H1 (cell line): ENCODE results near the gene CTNND2. TPM values are rescaled to one million over a fixed set of nuclear protein-coding genes. Genes with fewer than 3 reads are reported as not detected.

Experiments used
- CTCF ChIA-PET: fragments of 300-600 bp; sonication (Branson Sonifier 250); formaldehyde crosslinking; loops from one replicate; lab custom pipeline; 2021; ENCODE audit not compliant: partially characterized antibody; lab: Charles Lee
- POLR2A ChIA-PET: fragments of 300-600 bp; sonication (Branson Sonifier 250); formaldehyde crosslinking; loops from one replicate; lab custom pipeline; 2021; ENCODE audit warnings: inconsistent platforms; ENCODE audit not compliant: partially characterized antibody; lab: Charles Lee
- DNase-seq, 2 experiments: peaks; one replicate each; pipeline versions ENCODE4 v3.0.0 to v3.0.0-alpha.2; 2010 to 2022; ENCODE audit warnings: low spot score in 2 of 2, low read depth in 1 of 2, mixed read lengths in 1 of 2
- FAIRE-seq: peaks from 2 replicates; lab custom pipeline; 2011; peaks lifted over from hg19 to GRCh38; lab: Jason Lieb, UNC
- H2AFZ ChIP-seq: 2 replicates; pipeline ENCODE4 v1.8.1; 2012; ENCODE audit warnings: low read length, inconsistent platforms
- H2AK5ac ChIP-seq: 2 replicates; pipeline ENCODE4 v1.6.1; 2013; ENCODE audit warnings: low read depth, low read length
- H2BK120ac ChIP-seq: replicated peaks from 2 replicates; pipeline ENCODE3; 2013; ENCODE audit warnings: low read depth, low read length, inconsistent platforms
- H2BK12ac ChIP-seq: 2 replicates; pipeline ENCODE4 v1.6.1; 2013; ENCODE audit warnings: low read depth, low read length
- H2BK15ac ChIP-seq: 2 replicates; pipeline ENCODE4 v1.6.1; 2013; ENCODE audit warnings: low read length
- H2BK20ac ChIP-seq: 2 replicates; pipeline ENCODE4 v1.6.1; 2013; ENCODE audit warnings: low read length
- H2BK5ac ChIP-seq: 2 replicates; pipeline ENCODE4 v1.6.1; 2013; ENCODE audit warnings: low read depth, low read length
- H3K14ac ChIP-seq: 2 replicates; pipeline ENCODE4 v1.6.1; 2013; ENCODE audit warnings: inconsistent platforms; ENCODE audit not compliant: insufficient read length
- H3K18ac ChIP-seq: 2 replicates; pipeline ENCODE4 v1.6.1; 2013; ENCODE audit warnings: low read length; ENCODE audit errors: extremely low read depth
- H3K23ac ChIP-seq: 2 replicates; pipeline ENCODE4 v1.6.1; 2013; ENCODE audit warnings: inconsistent platforms; ENCODE audit not compliant: insufficient read length
- H3K23me2 ChIP-seq: 2 replicates; pipeline ENCODE4 v1.6.1; 2013; ENCODE audit warnings: low read depth, low read length
- H3K27ac ChIP-seq: 2 replicates; pipeline ENCODE4 v1.6.1; 2011; ENCODE audit warnings: low read depth, low read length, inconsistent platforms
- H3K27me3 ChIP-seq, 4 experiments: replicated peaks in 1 of 4; 1 replicate in 1 of 4; 2 replicates in 3 of 4; pipeline versions ENCODE4 v1.6.1 to v1.8.1; 2011 to 2013; ENCODE audit warnings: low read length in 3 of 4, mild to moderate bottlenecking in 3 of 4, inconsistent platforms in 2 of 4, mixed read lengths in 2 of 4, moderate library complexity in 1 of 4; ENCODE audit not compliant: control insufficient read depth in 3 of 4, insufficient read depth in 3 of 4; ENCODE audit errors: extremely low read depth in 1 of 4
- H3K36me3 ChIP-seq, 4 experiments: 2 replicates each; pipeline versions ENCODE4 v1.6.1 to v1.8.1; 2011 to 2013; ENCODE audit warnings: mild to moderate bottlenecking in 4 of 4, low read length in 3 of 4, moderate library complexity in 2 of 4, control low read depth in 1 of 4, inconsistent platforms in 1 of 4; ENCODE audit not compliant: insufficient read depth in 4 of 4, control insufficient read depth in 2 of 4
- H3K4ac ChIP-seq: replicated peaks from 2 replicates; pipeline ENCODE3; 2013; ENCODE audit warnings: low read length, low read depth, mixed read lengths, inconsistent platforms; ENCODE audit not compliant: insufficient read length
- H3K4me1 ChIP-seq, 4 experiments: replicated peaks in 1 of 4; 1 replicate in 1 of 4; 2 replicates in 3 of 4; pipeline versions ENCODE4 v1.6.1 to v1.8.1; 2011 to 2013; ENCODE audit warnings: low read length in 3 of 4, inconsistent platforms in 2 of 4, mixed read lengths in 1 of 4; ENCODE audit not compliant: insufficient read depth in 4 of 4, control insufficient read depth in 3 of 4
- H3K4me2 ChIP-seq, 2 experiments: 2 replicates each; pipeline versions ENCODE4 v1.6.1 to v1.8.1; 2011 to 2013; ENCODE audit warnings: low read depth in 2 of 2, low read length in 2 of 2, control low read depth in 1 of 2, inconsistent platforms in 1 of 2, mild to moderate bottlenecking in 1 of 2; ENCODE audit not compliant: insufficient read depth in 1 of 2
- H3K4me3 ChIP-seq, 4 experiments: fragments of 200-600, 300-600 bp in 1 of 4; sonication (generic), shearing (Covaris generic), sonication (Bioruptor Twin) in 1 of 4; 2 replicates each; pipeline versions ENCODE4 v1.5.1 to v1.8.1; 2011 to 2016; ENCODE audit warnings: low read length in 4 of 4, low read depth in 3 of 4, control low read depth in 2 of 4, inconsistent platforms in 2 of 4, mild to moderate bottlenecking in 2 of 4, mixed read lengths in 1 of 4, moderate library complexity in 1 of 4; ENCODE audit not compliant: insufficient read depth in 2 of 4; ENCODE audit errors: extremely low read depth in 1 of 4
- H3K56ac ChIP-seq: replicated peaks from 2 replicates; pipeline ENCODE3; 2013; ENCODE audit warnings: low read depth, mild to moderate bottlenecking, mixed read lengths, low read length, inconsistent platforms; ENCODE audit not compliant: insufficient read length
- H3K79me1 ChIP-seq: 2 replicates; pipeline ENCODE4 v1.6.1; 2013; ENCODE audit warnings: low read depth, low read length, control low read depth
- H3K79me2 ChIP-seq, 2 experiments: 2 replicates each; pipeline versions ENCODE4 v1.6.1 to v1.8.1; 2012 to 2013; ENCODE audit warnings: low read length in 2 of 2, mild to moderate bottlenecking in 2 of 2, inconsistent platforms in 1 of 2; ENCODE audit not compliant: insufficient read depth in 2 of 2, control insufficient read depth in 1 of 2
- H3K9ac ChIP-seq, 4 experiments: replicated peaks in 1 of 4; 1 replicate in 1 of 4; 2 replicates in 3 of 4; pipeline versions ENCODE4 v1.6.1 to v1.8.1; 2011 to 2013; ENCODE audit warnings: low read depth in 3 of 4, low read length in 3 of 4, control low read depth in 2 of 4, mild to moderate bottlenecking in 2 of 4, moderate library complexity in 2 of 4, inconsistent platforms in 1 of 4; ENCODE audit errors: extremely low read depth in 1 of 4
- H3K9me3 ChIP-seq, 2 experiments: 2 replicates each; pipeline versions ENCODE4 v1.6.1 to v1.8.1; 2012 to 2013; ENCODE audit warnings: mild to moderate bottlenecking in 2 of 2, moderate library complexity in 2 of 2, control low read depth in 1 of 2, inconsistent platforms in 1 of 2, low read depth in 1 of 2, low read length in 1 of 2, mixed read lengths in 1 of 2; ENCODE audit not compliant: insufficient read depth in 2 of 2
- H4K20me1 ChIP-seq, 2 experiments: replicated peaks in 1 of 2; 2 replicates each; pipeline versions ENCODE3 to v1.8.1; 2011 to 2013; ENCODE audit warnings: inconsistent platforms in 2 of 2, low read length in 2 of 2, mild to moderate bottlenecking in 1 of 2; ENCODE audit not compliant: insufficient read depth in 2 of 2, control insufficient read depth in 1 of 2
- H4K5ac ChIP-seq: 2 replicates; pipeline ENCODE4 v1.6.1; 2013; ENCODE audit warnings: low read length, low read depth, mixed read lengths, inconsistent platforms; ENCODE audit not compliant: insufficient read length
- H4K8ac ChIP-seq: 2 replicates; pipeline ENCODE4 v1.8.0; 2013; ENCODE audit warnings: mild to moderate bottlenecking, moderate library complexity, low read length, inconsistent platforms; ENCODE audit not compliant: insufficient read depth; ENCODE audit errors: extremely low read depth
- H4K91ac ChIP-seq: replicated peaks from 2 replicates; pipeline ENCODE3; 2013; ENCODE audit warnings: low read length, mixed read lengths, inconsistent platforms; ENCODE audit not compliant: insufficient read length
- CTBP2 ChIP-seq: IDR thresholded peaks from 2 replicates; pipeline ENCODE4 v1.7.0; 2011; ENCODE audit warnings: borderline replicate concordance, mild to moderate bottlenecking, moderate library complexity, mixed read lengths, low read length; ENCODE audit not compliant: insufficient read depth, insufficient read length
- RAD21 ChIP-seq, 2 experiments: IDR thresholded peaks in 1 of 2; conservative IDR thresholded peaks in 1 of 2; 2 replicates each; pipeline ENCODE4 v1.6.1; 2011; ENCODE audit warnings: low read depth in 2 of 2, low read length in 2 of 2, improper control_type of control experiment in 1 of 2, inconsistent platforms in 1 of 2, mild to moderate bottlenecking in 1 of 2, moderate library complexity in 1 of 2
- SIX5 ChIP-seq: IDR thresholded peaks from 2 replicates; pipeline ENCODE4 v1.6.1; 2011; ENCODE audit warnings: mild to moderate bottlenecking, low read depth, low read length
- WGBS, 2 experiments: shearing (Covaris generic) in 1 of 2; methylation state at CpG; one replicate each; pipeline versions ENCODE4 v1.1.6 to v1.1.7; 2013 to 2015; ENCODE audit warnings: low lambda C conversion rate in 2 of 2, mixed read lengths in 2 of 2, inconsistent platforms in 1 of 2, low coverage in 1 of 2, missing lambda C conversion rate in 1 of 2; ENCODE audit not compliant: insufficient replicate concordance in 2 of 2, insufficient coverage in 1 of 2, insufficient read length in 1 of 2; ENCODE audit errors: extremely low coverage in 1 of 2, missing lambda C conversion rate in 1 of 2; 5-methylcytosine and 5-hydroxymethylcytosine counted together
- polyA plus RNA-seq, 7 experiments: library from polyadenylated mRNA; depleted of rRNA in 3 of 7; stranded (reverse) in 5 of 7; unstranded in 2 of 7; fragments of >200 nt in 5 of 7; fragments of 200-250 nt in 2 of 7; gene quantifications; 1 replicate in 5 of 7; 2 replicates in 1 of 7; 4 replicates in 1 of 7; pipeline versions ENCODE4 v1.2.1 to v1.2.3, GENCODE V29; 2011 to 2013; ENCODE audit warnings: missing spikeins in 2 of 7, mixed read lengths in 2 of 7
- total RNA-seq: library from RNA; stranded (reverse); fragmentation: NEBNext Ultra II Directional; extraction: Animal tissue kit (Norgen Biotek cat#: 25700); gene quantifications from 2 replicates; pipeline ENCODE4 v1.2.1, GENCODE V29; 2021
- TF ChIP-seq, protein P1 (sequence below), 3 experiments: IDR thresholded peaks; 1 replicate in 2 of 3; 2 replicates in 1 of 3; pipeline versions ENCODE4 v1.5.1 to v1.6.1; 2011; ENCODE audit warnings: low read length in 3 of 3, mild to moderate bottlenecking in 3 of 3, inconsistent platforms in 2 of 3, low read depth in 1 of 3, moderate library complexity in 1 of 3; ENCODE audit not compliant: insufficient read depth in 1 of 3; ENCODE audit errors: control extremely low read depth in 1 of 3

Gene CTNND2
- total and polyA plus RNA-seq, 2 of the 8 experiments (the other 6 are each of a cell fraction or from before 2014, with no cell fraction given) = 7.4 to 14.2 TPM

DNA sequence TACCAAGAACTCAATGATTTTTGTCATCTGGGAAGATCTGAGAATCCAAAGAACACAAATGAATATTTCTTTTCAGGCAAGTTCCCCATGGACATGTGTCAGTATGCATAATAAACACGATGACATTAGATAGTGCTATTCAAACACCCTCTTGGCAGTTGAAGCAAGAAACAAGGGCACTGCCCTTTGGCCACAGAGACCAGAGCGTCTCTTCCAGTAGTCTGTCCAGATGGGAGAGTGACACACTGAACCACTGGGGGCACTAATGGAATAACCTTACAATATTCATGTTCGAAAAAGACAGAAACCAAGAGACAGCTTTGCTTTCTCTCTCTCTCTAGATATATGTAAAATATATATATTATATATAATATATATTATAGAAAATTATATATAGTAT lies 301.9 kb downstream of the CTNND2 start:
- H4K8ac ChIP-seq = no peak overlapping the region
- H2AK5ac ChIP-seq = no peak overlapping the region
- TF ChIP-seq RAD21 (IDR thresholded peaks at IDR 0.05 in 1 of 2, conservative IDR thresholded peaks at IDR 0.05 in 1 of 2; ENCODE audit: low read depth in 2 of 2, low read length in 2 of 2) (peak; percentile 12 to 14; a peak in 2 of 4 replicates), SIX5 (no peak), CTBP2 (no peak)
- TF ChIP-seq, protein P1, sequence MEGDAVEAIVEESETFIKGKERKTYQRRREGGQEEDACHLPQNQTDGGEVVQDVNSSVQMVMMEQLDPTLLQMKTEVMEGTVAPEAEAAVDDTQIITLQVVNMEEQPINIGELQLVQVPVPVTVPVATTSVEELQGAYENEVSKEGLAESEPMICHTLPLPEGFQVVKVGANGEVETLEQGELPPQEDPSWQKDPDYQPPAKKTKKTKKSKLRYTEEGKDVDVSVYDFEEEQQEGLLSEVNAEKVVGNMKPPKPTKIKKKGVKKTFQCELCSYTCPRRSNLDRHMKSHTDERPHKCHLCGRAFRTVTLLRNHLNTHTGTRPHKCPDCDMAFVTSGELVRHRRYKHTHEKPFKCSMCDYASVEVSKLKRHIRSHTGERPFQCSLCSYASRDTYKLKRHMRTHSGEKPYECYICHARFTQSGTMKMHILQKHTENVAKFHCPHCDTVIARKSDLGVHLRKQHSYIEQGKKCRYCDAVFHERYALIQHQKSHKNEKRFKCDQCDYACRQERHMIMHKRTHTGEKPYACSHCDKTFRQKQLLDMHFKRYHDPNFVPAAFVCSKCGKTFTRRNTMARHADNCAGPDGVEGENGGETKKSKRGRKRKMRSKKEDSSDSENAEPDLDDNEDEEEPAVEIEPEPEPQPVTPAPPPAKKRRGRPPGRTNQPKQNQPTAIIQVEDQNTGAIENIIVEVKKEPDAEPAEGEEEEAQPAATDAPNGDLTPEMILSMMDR (IDR thresholded peaks at IDR 0.05; ENCODE audit: control extremely low read depth in 1 of 3, insufficient read depth in 1 of 3, low read depth in 1 of 3, low read length in 3 of 3) = peak in 1 of 3 experiments; percentile 15; a peak in 2 of 4 replicates
- no peak overlapping the region for H2BK20ac ChIP-seq
- no peak overlapping the region for H3K18ac ChIP-seq
- no peak overlapping the region for H2BK15ac ChIP-seq
- H2BK12ac ChIP-seq = no peak overlapping the region
- no peak overlapping the region for H3K4ac ChIP-seq
- no peak overlapping the region for H4K91ac ChIP-seq
- no peak overlapping the region for H2AFZ ChIP-seq
- WGBS, 2 experiments = 90% methylated on average over 3 of the region's 3 CpGs; no CpG with 5 or more reads in 1 of the 2 experiments
- no peaks in the 10 kb centered on the region for H3K27me3 ChIP-seq
- H3K4me2 ChIP-seq = no peak overlapping the region
- CTCF ChIA-PET = no interaction called here
- no peak overlapping the region for H2BK120ac ChIP-seq
- DNase-seq (no peak), FAIRE-seq (no peak)
- no peaks in the 10 kb centered on the region for H3K79me1 ChIP-seq
- no peak overlapping the region for H2BK5ac ChIP-seq
- no peaks in the 10 kb centered on the region for H3K4me1 ChIP-seq
- no peaks in the 10 kb centered on the region for H3K9me3 ChIP-seq
- no peaks in the 10 kb centered on the region for H4K20me1 ChIP-seq
- POLR2A ChIA-PET = no interaction called here
- H3K14ac ChIP-seq = no peak overlapping the region
- H3K23ac ChIP-seq = no peak overlapping the region
- H3K4me3 ChIP-seq = no peak overlapping the region
- H3K23me2 ChIP-seq = no peaks in the 10 kb centered on the region
- H3K27ac ChIP-seq = no peak overlapping the region
- no peak overlapping the region for H4K5ac ChIP-seq
- no peak overlapping the region for H3K56ac ChIP-seq
- H3K9ac ChIP-seq = no peak overlapping the region
- H3K79me2 ChIP-seq = no peaks in the 10 kb centered on the region
- H3K36me3 ChIP-seq = no peaks in the 10 kb centered on the region
